Stimulated activated CD4-positive, alpha-beta T cell treated with anti-CD3 and anti-CD28 coated beads, TNF-alpha, amount 100 ng/mL, for 4 hours (primary cell): ENCODE data around the gene C1QTNF12.

ENCODE experiments used
- DNase-seq, 3 experiments: peaks; one replicate each; pipeline ENCODE4 v3.0.0-alpha.2; 2020; ENCODE audit warnings: low read depth in 3 of 3

The C1QTNF12 gene

DNA sequence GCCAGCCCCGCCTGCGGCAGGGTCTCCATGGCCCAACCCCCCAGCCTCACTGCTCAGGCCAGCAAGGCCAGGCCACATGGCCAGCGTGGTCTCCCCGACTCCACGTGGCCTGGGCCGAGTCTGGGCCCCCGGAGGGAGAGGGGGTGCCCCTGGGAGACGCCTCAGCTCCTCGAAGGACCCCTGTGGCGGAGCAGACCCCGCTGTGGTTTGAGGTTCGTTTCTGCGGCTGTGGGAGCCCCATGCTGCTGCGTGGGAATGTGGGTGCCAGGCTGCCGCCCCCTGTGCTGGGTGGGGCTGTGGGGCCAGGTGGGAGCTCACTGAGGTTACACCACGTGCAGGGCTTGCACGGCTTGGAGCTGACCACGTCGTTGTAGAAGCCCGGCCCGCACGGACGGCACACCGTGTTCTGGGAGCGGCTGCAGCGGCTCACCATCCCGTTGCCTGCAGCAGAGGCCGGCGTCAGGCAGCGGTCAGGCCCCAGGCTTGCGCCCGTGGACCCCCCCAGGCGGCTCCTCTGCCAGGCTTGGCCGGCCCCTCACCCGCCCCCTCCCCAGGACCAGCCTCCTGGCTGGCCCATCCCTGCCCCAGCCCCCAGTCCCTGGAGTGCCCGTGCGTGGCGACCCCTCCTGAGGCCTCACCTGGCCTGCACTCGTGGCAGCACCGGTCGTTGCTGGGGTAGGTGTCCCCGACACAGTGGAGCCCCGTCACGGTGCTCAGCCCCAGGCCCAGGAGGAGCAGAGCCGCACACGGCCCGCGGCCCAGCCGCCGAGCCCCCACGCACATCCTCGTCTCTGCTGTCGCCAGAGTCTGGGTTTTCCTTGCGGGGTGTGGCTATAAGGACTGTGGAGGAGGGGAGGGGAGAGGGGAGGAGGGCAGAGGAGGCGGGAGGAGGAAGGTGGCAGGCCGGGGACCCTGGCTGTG lies 32.9 kb downstream of the C1QTNF12 start, which contains the start of gene TNFRSF4:
Gene TNFRSF4, minus strand, starts transcription at position 809 of the 921 bp plus-strand sequence. Its CDS starts 26 bp downstream, at position 783.
- peak in 1 of 3 experiments; percentile 56 for DNase-seq

DNA sequence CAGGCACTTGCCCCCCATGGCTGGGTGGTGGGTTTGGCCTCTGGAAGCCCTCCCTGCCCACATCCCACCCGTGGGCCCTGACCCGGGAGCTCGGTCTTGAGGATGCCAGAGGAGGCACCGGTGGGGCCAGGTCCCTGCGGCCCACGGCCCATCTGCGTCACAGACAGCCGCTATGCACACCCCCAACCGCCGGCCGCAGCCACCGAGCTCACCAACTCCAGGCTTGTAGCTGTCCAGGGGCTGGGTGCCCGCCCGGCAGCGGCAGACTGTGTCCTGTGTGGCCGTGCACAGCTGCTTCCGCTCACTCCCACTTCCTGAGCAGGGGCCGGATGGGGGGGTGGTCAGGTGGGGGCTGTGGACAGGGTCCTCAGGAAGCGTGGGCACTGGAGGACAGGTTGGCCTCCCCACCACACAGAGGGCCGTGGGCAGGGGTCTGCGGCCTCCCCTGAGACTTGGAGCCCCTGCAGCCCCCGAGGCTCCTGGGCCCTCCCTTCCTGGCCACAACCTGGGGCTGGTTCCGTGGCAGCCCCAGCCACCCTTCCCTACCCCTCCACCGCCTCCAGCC lies 33.7 kb downstream of the C1QTNF12 start:
- DNase-seq, result no peak

DNA sequence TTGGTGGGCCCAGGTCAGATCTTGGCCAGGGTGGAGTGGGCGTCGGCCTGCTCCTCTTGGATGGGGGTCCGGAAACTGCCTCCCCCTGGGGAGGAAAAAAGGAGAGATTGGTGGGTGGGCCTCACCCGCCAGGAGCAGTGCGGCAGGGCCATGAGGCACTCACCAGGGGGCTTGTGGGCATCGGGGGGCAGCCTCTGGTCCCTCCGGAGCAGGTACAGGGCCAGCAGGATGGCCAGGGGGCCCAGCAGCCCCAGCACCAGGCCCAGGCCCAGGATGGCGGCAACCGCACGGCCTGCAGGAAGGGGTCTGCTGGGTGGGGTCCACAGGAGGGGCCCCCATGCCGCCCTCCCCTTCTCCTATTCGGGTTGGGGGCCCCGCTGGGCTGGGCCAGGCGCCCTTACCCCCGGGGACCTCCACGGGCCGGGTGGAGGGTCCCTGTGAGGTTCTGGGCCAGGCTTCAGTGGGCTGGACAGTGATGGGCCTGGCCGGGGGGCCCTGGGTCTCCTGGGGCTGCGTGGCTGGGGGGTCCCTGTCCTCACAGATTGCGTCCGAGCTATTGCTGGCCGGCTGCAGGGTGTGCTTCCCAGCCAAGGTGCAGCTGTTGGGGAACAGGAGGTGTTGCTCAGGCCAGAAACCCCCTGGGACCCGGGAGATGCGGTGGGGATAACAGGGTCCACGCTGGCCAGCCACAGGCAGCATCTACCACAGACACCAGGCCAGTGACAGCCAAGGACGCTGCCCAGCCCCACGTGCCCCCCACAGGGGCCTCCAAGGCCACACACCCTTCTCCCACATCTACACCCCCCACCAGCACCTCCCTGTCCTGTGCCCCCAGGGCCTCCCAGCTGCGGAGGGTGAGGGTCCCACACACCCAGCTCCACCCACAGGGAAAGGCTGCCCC lies 34.7 kb downstream of the C1QTNF12 start:
- DNase-seq, result no peak

DNA sequence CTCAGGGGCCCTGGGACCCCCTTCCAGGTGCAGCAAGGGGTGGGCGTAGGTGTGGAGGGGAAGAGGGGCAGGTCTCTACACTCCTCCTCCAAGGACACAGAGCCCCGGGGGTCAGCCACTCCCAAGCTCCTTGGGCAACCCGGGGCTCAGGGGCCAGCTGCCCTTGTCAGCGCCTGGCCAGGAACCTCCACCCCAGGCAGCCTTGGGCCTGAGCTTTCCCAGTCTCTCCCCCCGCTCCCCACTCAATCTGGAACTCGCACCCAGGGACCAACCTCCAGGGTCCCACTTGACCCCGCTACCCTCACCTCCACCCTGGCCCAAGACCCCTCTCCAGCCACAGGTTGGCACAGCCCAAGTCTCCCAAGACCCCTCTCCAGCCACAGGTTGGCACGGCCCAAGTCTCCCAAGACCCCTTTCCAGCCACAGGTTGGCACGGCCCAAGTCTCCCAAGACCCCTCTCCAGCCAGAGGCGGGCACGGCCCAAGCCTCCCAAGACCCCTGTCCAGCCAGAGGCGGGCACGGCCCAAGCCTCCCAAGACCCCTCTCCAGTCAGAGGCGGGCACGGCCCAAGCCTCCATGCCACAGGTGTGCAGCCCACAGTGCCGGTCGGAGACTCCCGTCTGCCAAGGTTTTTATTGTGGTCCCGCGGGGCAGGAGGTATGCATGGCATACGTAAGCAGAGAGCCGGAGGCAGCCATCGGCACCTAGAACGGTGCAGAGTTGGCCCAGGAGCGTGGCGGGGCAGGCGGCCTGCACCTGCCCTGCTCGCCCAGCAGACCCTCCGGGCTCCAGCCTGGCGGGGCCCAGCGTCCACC lies 35.6 kb downstream of the C1QTNF12 start:
- DNase-seq, result no peak

DNA sequence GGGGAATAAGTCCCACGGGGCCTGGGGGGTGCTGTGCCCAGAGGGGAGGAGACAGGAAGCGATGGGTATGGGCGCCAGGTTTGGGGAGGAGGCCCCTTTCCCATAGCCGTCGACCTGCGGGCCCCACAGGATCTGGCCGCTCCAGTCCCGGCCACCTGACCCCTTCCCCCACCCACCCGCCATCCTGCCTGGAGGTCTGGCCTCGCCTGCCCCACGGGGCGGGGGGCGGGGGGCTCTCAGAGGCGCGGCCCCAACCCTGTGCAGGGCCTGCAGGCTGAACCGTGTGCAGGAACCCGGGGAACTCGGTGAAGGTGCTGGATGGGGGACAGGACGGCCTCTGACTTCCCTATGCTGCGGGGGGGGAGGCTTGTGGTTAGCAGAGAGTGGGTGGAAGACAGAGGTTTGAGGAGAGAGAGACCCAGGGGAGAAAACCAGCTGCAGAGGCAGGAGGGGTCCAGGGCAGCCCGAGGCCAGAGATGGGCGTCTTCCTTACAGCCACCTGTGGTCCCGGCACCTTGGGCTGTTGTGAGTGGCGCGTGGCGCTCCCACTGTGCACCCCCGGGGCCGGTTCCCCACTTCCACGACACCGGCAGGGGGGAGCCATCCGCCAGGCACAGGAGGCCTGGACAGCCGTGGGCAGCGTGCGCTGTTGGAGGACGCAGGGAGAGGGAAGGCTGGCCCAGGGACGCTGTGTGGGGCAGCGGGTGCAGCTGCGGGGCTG lies 37.6 kb downstream of the C1QTNF12 start:
- peak in 1 of 3 experiments; percentile 49 for DNase-seq

DNA sequence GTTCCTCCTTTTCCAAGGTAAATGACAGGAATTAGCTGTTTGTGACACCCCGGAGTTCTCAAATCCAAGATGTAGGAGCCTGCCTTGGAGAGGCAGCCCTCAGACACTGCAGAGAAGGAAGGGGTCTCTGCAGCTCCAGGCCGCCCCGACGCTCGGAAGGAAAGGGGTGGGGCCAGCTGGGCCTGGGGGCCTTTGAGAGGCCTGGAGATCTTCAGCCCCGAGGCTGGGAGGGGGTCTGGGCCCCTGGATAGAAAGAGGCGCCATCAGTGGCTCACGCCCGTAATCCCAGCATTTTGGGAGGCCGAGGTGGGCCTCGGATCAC lies 39.0 kb downstream of the C1QTNF12 start:
- DNase-seq, result no peak

DNA sequence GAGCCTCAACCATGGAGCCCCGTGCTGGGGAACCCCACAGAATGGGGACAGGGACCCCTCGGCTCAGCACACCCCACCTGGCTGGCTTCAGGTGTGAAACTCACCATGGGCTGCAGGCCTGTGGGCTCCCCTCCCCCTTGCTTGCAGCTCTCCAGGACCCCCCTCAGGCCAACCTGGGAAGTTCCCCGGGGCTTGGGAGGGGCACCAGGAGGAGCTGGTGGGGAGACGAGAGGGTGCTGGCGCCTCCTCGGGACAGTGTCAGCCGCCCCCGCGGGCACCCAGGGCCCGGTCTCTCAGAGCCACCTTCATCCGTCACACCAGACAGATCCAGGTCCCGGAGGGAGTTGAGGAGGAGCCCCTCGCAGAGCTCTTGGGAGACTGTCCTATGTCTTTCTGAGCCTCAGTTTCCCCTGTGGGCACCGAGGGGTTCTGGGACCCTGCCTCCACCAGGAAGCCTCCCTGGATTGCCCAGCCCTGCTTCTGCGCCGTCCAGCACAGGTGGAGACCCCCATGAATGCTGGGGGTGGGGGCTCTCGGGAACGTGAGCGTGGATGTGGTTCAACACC lies 39.5 kb downstream of the C1QTNF12 start:
- DNase-seq, result no peak

DNA sequence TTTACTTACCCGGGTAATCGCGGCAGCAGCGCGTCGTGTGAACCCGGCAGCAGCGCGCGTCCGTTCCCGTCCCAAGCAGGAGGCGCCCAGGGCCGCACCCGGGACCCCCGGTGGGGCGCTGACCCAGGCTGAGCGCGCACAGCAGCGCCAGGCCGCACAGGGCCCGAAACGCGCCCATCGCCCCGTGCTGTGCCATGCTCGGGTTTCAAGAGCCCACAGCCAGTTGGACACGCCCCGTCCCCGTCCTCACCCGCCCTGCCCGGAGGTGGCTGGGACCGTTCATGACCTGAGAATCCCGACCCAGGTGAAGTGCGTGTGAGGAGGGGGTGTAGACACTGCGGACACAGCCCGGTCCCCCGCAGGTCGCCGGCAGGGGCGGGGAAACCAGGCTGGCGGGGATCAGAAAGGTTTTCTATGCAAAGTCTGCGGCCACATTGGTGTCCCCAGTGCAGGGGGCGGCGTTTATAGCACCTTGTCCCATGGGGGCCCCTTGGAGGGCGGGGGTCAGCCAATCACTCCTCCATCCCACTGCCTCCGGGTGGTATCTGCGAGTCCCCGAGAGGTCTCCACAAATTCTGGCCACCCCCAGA lies 40.1 kb downstream of the C1QTNF12 start, which contains the start of gene TNFRSF18:
Gene TNFRSF18, minus strand, starts transcription at position 217 of the 590 bp plus-strand sequence. Its CDS starts 21 bp downstream, at position 196.
- DNase-seq, result no peak

DNA sequence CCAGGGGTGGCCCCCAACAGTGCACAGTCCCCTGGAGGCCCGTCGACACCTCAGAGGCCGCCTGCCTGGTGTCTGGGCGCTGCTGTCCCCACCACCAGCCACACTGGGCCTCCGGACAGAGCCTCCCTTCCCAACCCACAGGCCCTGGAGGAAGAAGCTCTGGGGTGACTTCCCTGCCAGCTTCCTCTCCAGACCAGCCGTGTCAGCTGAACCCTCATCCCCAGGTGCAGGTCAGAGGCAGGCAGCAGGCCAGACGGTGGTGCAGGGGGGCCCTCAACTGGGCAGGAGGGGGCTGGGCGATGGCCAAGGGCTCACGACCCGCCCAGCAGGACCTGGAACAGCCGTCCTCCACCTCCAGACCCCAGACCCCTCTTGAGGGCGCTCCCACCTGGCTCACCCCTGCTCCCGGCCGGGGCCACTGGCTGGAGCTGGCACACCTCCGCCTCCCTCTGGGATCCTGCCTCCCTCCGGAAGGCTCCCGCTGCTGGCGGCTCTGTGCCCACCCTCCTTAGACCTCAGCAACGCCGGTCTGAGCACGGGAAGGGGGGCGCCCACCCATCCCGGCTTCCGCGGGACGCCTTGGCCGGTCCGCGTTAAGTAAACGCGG lies 40.6 kb downstream of the C1QTNF12 start:
- DNase-seq, result no peak

DNA sequence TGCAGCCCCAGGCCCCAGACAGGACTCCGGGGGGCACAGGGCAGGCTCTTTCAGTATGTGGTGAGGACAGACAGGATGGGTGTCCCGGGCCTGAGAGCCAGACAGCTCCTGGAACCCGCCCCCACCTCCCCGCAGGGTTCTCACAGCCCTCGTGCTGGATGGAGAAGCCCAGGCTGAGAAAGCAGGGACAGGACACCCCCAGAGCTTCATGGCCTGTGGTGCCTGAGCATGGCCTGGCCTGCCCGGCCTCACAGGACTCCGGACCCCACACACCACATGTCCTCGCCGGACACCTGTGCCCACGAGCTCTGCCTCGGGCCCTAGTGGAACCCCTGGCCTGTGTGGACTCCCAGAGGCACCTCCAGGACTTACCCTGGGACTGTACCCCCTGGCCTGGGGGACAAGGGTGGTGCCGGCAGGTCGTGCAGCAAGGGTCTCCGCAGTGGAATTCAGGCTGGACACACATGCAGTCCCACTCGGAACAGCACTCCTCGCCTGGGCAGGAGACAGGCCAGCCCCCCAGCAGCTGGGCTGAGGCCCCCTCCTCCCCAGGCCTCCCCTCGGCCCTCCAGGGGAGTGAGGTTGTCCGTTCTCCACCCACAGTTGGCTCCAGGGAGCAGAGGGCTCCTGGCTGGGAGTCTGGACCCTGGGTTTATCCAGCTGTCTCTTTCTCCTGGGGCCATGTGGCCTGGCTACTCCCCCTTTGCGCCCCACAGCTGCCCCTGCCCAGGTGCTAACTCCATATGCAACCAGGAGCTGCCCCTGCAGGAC lies 41.3 kb downstream of the C1QTNF12 start:
- no peak for DNase-seq

DNA sequence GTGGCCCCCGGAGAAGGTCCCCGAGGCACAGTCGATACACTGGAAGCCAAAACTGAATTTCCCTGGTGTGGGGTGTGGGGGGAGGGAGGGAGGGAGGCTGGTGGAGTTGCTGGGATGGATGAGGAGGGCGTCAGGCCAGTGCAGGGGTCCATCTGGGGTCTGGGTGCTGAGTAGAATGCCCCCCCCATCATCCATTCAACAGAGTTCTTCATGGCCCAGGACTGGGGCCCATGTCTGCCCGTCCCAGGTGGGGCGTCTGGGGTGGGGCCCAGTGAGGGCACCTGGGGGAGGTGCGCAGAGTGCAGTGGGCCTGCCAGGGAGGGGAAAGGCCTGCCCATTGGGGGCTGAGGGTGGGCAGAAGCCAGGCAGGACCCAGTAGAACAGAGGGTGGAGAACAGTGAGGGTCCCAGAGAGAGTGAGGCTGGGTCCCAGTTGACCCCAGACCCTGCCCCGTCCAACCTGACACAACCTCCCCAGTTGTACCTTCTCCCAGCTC lies 42.0 kb downstream of the C1QTNF12 start:
- no peak for DNase-seq

DNA sequence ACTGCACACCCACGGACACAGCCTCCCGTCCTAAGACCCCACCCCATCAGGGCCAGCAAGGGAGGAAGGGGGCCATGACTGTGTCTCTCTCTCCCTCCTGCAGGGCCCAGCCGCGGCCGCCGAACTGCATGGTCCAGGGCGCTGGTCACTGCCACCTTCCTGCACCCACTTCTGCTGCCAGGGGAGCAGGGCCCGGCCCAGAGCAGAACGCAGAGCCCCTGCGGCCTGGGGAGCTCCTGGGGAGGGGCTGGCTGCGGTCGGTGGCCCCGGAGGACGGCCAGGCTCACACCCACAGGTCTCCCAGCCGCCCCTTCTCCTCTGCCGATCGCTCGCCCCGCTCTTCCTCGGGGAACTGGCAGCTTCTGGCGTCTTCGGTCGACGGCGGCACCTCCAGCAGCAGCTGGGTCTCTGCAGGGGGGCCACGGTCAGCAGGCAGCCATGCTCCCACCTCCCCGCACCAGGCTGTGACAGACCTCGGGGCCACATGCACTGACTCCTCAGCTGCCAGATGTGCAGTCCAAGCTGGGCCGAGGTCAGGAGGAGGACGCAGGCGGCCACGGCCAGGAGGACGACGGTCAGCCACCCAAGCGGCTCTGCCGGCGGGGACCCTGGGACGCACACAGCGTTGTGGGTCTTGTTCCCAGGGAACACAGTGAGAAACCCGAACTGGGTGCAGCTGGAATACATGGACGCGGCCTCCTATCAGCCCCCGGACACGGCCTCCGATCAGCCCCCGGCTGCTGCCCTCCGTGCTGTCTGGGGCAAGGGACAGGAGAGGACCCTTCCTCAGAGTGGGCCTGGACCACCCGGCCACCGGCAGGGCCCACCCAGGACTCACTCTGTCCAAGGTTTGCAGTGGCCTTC lies 42.7 kb downstream of the C1QTNF12 start:
- DNase-seq, result no peak

DNA sequence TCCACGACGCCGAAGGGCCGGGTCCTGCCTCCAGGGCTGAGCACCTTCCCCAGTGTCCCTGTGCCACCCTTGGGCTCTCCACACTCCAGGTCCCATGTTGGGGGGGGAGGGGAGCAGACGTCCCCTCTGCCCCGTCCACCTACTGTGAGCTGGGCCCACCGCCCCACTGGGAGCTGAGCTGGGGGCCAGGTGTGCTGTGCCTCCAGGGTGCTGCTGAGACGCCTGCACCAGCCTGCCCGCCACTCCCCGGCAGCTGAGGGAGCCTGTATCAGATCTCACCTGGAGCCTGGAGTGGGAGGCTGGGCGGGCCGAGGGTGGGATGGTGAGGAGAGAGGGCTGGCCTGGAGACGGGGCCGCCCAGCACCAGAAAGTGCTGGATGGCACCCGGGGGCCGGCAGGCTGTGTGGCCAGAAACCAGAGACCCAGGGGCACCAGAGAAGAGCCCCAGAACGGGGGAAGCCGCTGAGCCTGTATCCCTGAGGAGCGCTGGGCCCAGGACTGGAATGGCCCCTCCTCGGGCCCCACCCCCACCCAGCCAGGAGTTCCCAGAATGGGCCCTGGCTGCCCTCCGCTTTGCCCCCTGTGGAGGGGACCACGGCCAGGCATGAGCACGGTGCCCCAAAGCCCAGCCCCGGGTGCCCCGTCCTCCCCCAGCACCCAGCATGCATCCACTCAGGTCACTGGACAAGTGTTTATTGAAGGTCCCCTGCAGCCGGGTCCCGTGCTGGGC lies 43.5 kb downstream of the C1QTNF12 start:
- DNase-seq, result no peak

DNA sequence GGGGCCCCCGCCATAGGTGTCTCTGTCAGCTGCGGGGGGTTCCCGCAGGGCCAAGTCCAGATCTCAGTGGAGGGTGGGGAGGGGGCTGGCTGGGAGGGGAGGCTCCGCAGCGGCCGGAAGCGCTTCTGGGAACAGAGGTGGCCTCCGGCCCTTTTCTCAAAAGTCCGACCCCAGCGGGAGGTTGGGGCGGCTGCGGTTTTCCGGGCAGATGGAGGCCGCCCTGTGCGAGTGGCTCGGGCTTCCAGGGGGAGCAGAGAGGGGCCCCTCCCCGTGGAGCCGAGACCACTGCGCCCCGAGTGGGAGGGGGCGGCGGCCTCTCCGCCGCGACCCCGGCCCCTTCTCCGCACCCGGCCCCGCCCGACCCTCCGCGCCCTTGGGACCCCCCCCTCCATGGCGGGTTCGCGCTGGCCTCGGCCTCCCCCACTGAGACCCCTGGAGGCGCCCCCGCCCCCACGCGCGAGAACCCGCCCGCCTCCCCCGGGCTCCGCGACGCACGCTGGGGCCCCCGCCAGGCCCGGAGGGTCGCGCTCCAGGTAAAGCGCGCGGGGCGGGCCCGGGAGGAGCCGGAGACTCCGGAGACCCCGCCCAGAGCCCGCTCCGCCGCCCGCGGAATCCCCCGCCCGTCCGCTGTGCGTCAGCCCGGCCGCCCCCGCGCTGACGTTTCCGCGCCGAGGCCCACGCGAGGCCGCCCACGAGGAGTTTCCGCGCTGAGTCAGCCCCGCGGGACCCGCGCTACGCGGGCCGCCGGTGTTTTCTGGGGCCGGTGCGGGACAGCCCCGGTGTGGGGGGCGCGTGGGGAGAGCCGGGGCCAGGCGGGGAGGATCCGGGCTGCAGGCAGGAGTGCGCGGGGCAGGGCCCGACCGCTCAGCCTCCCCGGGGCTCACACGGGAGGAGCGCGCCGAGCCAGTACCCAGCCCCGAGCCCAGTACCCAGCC lies 45.4 kb downstream of the C1QTNF12 start:
- DNase-seq, result peak; percentile 92 to 95 (median 94)
